Neural progenitor cell (in vitro differentiated cells): ENCODE measurements around the gene ANKRD50.

Source experiments
- CTCF ChIP-seq: fragments of 200-600 bp; sonication (generic); IDR thresholded peaks from 2 replicates; pipeline ENCODE4 v1.5.1; 2017; ENCODE audit warnings: antibody characterized with exemption, mild to moderate bottlenecking
- EZH2 ChIP-seq: fragments of 200-600 bp; sonication (generic); IDR thresholded peaks from 2 replicates; pipeline ENCODE4 v1.6.1; 2017; ENCODE audit warnings: antibody characterized with exemption, mild to moderate bottlenecking, moderate library complexity
- EZH2phosphoT487 ChIP-seq: fragments of 200-600 bp; sonication (generic); IDR thresholded peaks from 2 replicates; pipeline ENCODE4 v1.6.1; 2017; ENCODE audit warnings: antibody characterized with exemption

- no peak for TF ChIP-seq CTCF
- TF ChIP-seq EZH2 = no peak
- no peak for TF ChIP-seq EZH2phosphoT487
Measured at GRCh38 chr4:124641715-124642381, 70.7 kb downstream of the ANKRD50 start.
